B cell (primary cell): Measurements from ENCODE around the gene BIRC2. TPM values are rescaled to one million over a fixed set of nuclear protein-coding genes. Genes with fewer than 3 reads are reported as not detected.

Experiments
- ATAC-seq: fragments of 200-7000 bp; cut with Tn5 transposase; one replicate; pipeline ENCODE4 v1.10.0; 2021; ENCODE audit warnings: low read depth, mild to moderate bottlenecking, moderate number of reproducible peaks, moderate library complexity
- CTCF ChIA-PET: fragments of 350-600 bp; sonication (Branson Sonifier 250); formaldehyde crosslinking; loops from one replicate; lab custom pipeline; 2021; ENCODE audit warnings: antibody characterized with exemption, inconsistent platforms; lab: Charles Lee
- POLR2A ChIA-PET: fragments of 350-600 bp; sonication (Branson Sonifier 250); formaldehyde crosslinking; loops from one replicate; lab custom pipeline; 2021; ENCODE audit warnings: antibody characterized with exemption; lab: Charles Lee
- DNase-seq: peaks from one replicate; pipeline ENCODE4 v3.0.0; 2013
- H2AFZ ChIP-seq: 2 replicates; pipeline ENCODE4 v1.6.1; 2012; ENCODE audit warnings: mild to moderate bottlenecking, low read depth, low read length; ENCODE audit not compliant: insufficient read depth, poor library complexity, severe bottlenecking
- H3K27ac ChIP-seq, 2 donors: 1 replicate in 1 of 2; 2 replicates in 1 of 2; pipeline ENCODE4 v1.5.1; 2012 to 2013; ENCODE audit warnings: low read length in 2 of 2, mild to moderate bottlenecking in 2 of 2, moderate library complexity in 1 of 2
- H3K27me3 ChIP-seq, 4 experiments: fragments of 200-600 bp in 1 of 4; sonication (generic) in 1 of 4; replicated peaks in 1 of 4; 1 replicate in 2 of 4; 2 replicates in 2 of 4; pipeline versions ENCODE4 v1.6.1 to v1.7.0; 2013 to 2016; ENCODE audit warnings: low read length in 3 of 4, mild to moderate bottlenecking in 2 of 4, mixed read lengths in 1 of 4, moderate library complexity in 1 of 4; ENCODE audit not compliant: insufficient read depth in 4 of 4, control insufficient read depth in 3 of 4; ENCODE audit errors: control extremely low read depth in 1 of 4
- H3K36me3 ChIP-seq, 2 experiments: replicated peaks in 1 of 2; 1 replicate in 1 of 2; 2 replicates in 1 of 2; pipeline versions ENCODE4 v1.6.1 to v1.7.1; 2013; ENCODE audit warnings: low read length in 1 of 2; ENCODE audit not compliant: insufficient read depth in 2 of 2, control insufficient read depth in 1 of 2; ENCODE audit errors: control extremely low read depth in 1 of 2, extremely low read depth in 1 of 2
- H3K4me1 ChIP-seq, 2 donors: fragments of 200-600 bp in 1 of 2; sonication (generic) in 1 of 2; 1 replicate in 1 of 2; 2 replicates in 1 of 2; pipeline versions ENCODE4 v1.5.1 to v1.6.1; 2013 to 2017; ENCODE audit warnings: low read length in 2 of 2; ENCODE audit not compliant: control insufficient read depth in 2 of 2, insufficient read depth in 2 of 2
- H3K4me2 ChIP-seq: replicated peaks from 2 replicates; pipeline ENCODE3; 2012; ENCODE audit warnings: mild to moderate bottlenecking, low read depth, low read length; ENCODE audit not compliant: poor library complexity, severe bottlenecking
- H3K4me3 ChIP-seq, 5 experiments: fragments of 200-600 bp in 1 of 5; sonication (generic) in 1 of 5; 1 replicate in 3 of 5; 2 replicates in 2 of 5; pipeline versions ENCODE4 v1.5.1 to v1.7.0; 2011 to 2016; ENCODE audit warnings: low read length in 4 of 5, mild to moderate bottlenecking in 4 of 5, low read depth in 2 of 5, control low read depth in 1 of 5, moderate library complexity in 1 of 5; ENCODE audit not compliant: insufficient read depth in 1 of 5; ENCODE audit errors: control extremely low read depth in 1 of 5, extremely low read depth in 1 of 5
- H3K79me2 ChIP-seq: fragments of 200-600 bp; sonication (generic); one replicate; pipeline ENCODE4 v1.6.0; 2016; ENCODE audit warnings: low read length; ENCODE audit not compliant: control insufficient read depth, insufficient read depth
- H3K9ac ChIP-seq: fragments of 200-600 bp; sonication (generic); 2 replicates; pipeline ENCODE4 v1.6.1; 2017; ENCODE audit warnings: mild to moderate bottlenecking, low read length, moderate library complexity
- H3K9me3 ChIP-seq, 3 donors: one replicate each; pipeline versions ENCODE4 v1.6.1 to v1.7.1; 2013; ENCODE audit warnings: low read length in 2 of 3; ENCODE audit not compliant: control insufficient read depth in 2 of 3, insufficient read depth in 1 of 3; ENCODE audit errors: control extremely low read depth in 1 of 3
- H4K20me1 ChIP-seq: 2 replicates; pipeline ENCODE4 v1.6.0; 2012; ENCODE audit warnings: mild to moderate bottlenecking, low read length; ENCODE audit not compliant: insufficient read depth, control insufficient read depth, poor library complexity, severe bottlenecking
- H3K27ac Mint-ChIP-seq: one replicate; pipeline ENCODE4 v1.8.0; 2021; ENCODE audit warnings: mixed read lengths
- H3K27me3 Mint-ChIP-seq: one replicate; pipeline ENCODE4 v1.8.0; 2021; ENCODE audit warnings: mixed read lengths
- H3K4me1 Mint-ChIP-seq: one replicate; pipeline ENCODE4 v1.8.0; 2021; ENCODE audit warnings: mixed read lengths
- H3K4me3 Mint-ChIP-seq: one replicate; pipeline ENCODE4 v1.8.0; 2021; ENCODE audit warnings: mixed read lengths
- H3K9me3 Mint-ChIP-seq: one replicate; pipeline ENCODE4 v1.8.0; 2022; ENCODE audit warnings: mixed read lengths; ENCODE audit not compliant: insufficient read depth
- CTCF ChIP-seq: fragments of 200-600 bp; IDR thresholded peaks from one replicate; pipeline ENCODE4 v1.8.0; 2022; ENCODE audit warnings: antibody characterized with exemption, mild to moderate bottlenecking
- EZH2 ChIP-seq: IDR thresholded peaks from 2 replicates; pipeline ENCODE4 v1.6.1; 2012; ENCODE audit warnings: borderline replicate concordance, low read depth, mild to moderate bottlenecking, moderate library complexity, low read length; ENCODE audit not compliant: insufficient read depth, poor library complexity, severe bottlenecking
- WGBS: methylation state at CpG from one replicate; pipeline ENCODE4 v1.1.5; 2013; ENCODE audit warnings: missing lambda C conversion rate; ENCODE audit not compliant: insufficient coverage; 5-methylcytosine and 5-hydroxymethylcytosine counted together
- intact Hi-C: fragments of 100-400 bp; cut with micrococcal nuclease; formaldehyde crosslinking; loops from one replicate; pipeline ENCODE4 v1.10.0; 2022
- polyA plus RNA-seq: library from polyadenylated mRNA; depleted of rRNA; stranded (reverse); fragments of >200 nt; gene quantifications from 2 replicates; pipeline ENCODE4 v1.2.3, GENCODE V29; 2012
- total RNA-seq, 2 donors: library from RNA; stranded (reverse); fragments of 120-200 nt in 1 of 2; gene quantifications; 1 replicate in 1 of 2; 2 replicates in 1 of 2; pipeline versions ENCODE4 v1.2.3 to v1.2.4, GENCODE V29; 2013 to 2022

Gene BIRC2
- total and polyA plus RNA-seq, 2 donors (not counting 1 experiment from before 2014, with no cell fraction given), result 20.1 to 51.0 TPM

- H4K20me1 ChIP-seq, result peaks cover 28% of the 10 kb centered on the region
- Mint-ChIP-seq H3K4me1 (peaks cover 33% of the 10 kb centered on the region), H3K27ac (no peak overlapping the region), H3K27me3 (no peaks in the 10 kb centered on the region), H3K4me3 (no peak overlapping the region), H3K9me3 (no peaks in the 10 kb centered on the region)
- H3K9ac ChIP-seq, result no peak overlapping the region
- peaks cover 50% of the 10 kb centered on the region for H3K79me2 ChIP-seq
- H3K9me3 ChIP-seq, result no peaks in the 10 kb centered on the region
- no peak overlapping the region for H3K4me3 ChIP-seq
- no peak for DNase-seq
- no peaks in the 10 kb centered on the region for H3K4me1 ChIP-seq
- H3K27me3 ChIP-seq, result no peaks in the 10 kb centered on the region
- 100% methylated on average over 1 of the region's 5 CpGs for WGBS
- H2AFZ ChIP-seq, result no peak overlapping the region
- ChIA-PET CTCF (interaction anchor here (1.1 to 1.6 kb wide), 2 partner anchors 15 to 74 kb away, joined by 3 to 6 read pairs; no protein-coding TSS in a partner anchor), POLR2A (interaction anchor here (0.7 kb wide), 1 partner anchor 15 kb away, joined by 3 read pairs; no protein-coding TSS in a partner anchor)
- no peak for TF ChIP-seq CTCF
- no peak for TF ChIP-seq EZH2
- no peak for ATAC-seq
- intact Hi-C loops, result no loop called here
- no peak overlapping the region for H3K4me2 ChIP-seq
- H3K36me3 ChIP-seq, result peaks cover 0 to 27% of the 10 kb centered on the region in 2 experiments
- H3K27ac ChIP-seq, result no peak overlapping the region
Observed at GRCh38 chr11:102405501-102405900, 58.5 kb downstream of the BIRC2 start.

- Histone ChIP-seq H3K79me2 (peaks cover 56% of the 10 kb centered on the region), H3K9ac (no peak overlapping the region), H2AFZ (no peak overlapping the region), H3K4me1 (no peaks in the 10 kb centered on the region), H3K27me3 (no peaks in the 10 kb centered on the region), H3K4me2 (no peak overlapping the region), H4K20me1 (peaks cover 28% of the 10 kb centered on the region), H3K4me3 (no peak overlapping the region), H3K36me3 (peaks cover 0 to 21% of the 10 kb centered on the region in 2 experiments), H3K27ac (peak overlapping the region in 1 of 2 donors; percentile 5), H3K9me3 (no peaks in the 10 kb centered on the region)
- CTCF ChIA-PET, result interaction anchor here (0.6 to 1.6 kb wide), 6 partner anchors 10 to 204 kb away, joined by 3 to 7 read pairs (median 4); no protein-coding TSS in a partner anchor
- Mint-ChIP-seq H3K4me3 (no peak overlapping the region), H3K27me3 (no peaks in the 10 kb centered on the region), H3K9me3 (no peaks in the 10 kb centered on the region), H3K4me1 (peaks cover 33% of the 10 kb centered on the region), H3K27ac (no peak overlapping the region)
- WGBS, result no CpG with 5 or more reads among the region's 2 CpGs
- intact Hi-C loops, result no loop called here
- DNase-seq, result no peak
- no peak for ATAC-seq
- no peak for TF ChIP-seq EZH2
- TF ChIP-seq CTCF, result no peak
- POLR2A ChIA-PET, result interaction anchor here (0.7 kb wide), 1 partner anchor 90 kb away, joined by 3 read pairs; no protein-coding TSS in a partner anchor
Observed at GRCh38 chr11:102406099-102406498, 59.1 kb downstream of the BIRC2 start.
